ENCODE results near the gene COL4A1.

The COL4A1 gene

DNA sequence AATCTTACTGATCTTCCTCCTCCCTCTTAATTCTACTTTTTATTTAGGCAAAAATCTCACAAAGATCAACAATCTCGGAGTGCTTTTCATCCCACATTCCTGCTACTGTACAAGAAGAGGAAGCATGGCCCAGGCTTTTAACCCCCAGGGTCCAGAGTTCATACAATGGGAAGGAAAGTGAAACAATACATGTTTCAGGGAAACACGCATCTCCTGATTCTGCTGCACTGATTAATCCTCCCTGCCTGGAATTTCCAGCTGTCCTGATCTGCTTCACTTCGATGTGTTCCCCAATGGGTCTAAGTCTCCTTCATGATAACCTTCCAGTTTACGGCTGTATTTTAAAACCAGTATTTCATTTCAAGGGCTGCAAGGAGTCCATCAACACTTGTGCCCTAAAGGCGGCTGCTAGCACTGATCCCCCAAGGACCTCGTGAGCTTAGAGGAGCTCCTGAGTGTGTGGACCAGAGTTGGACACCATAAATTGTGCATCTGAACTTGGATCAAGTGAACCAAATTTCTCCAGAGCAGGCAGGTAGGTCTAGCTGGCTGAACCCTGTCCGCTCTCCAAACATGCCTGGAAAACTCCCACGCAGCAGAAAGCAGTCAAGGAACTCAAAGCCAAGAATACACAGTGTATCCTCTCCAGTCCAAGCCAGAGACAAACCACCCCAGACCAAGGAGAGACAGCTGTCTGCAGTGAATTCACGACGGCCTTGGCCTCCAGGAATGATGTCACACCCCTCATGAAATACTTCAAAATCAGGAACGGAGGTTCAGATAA, 44.3 kb downstream of the COL4A1 start:
- no peak for DNase-seq (ENCODE audit: low read depth in 2 of 3, low spot score in 1 of 3)

GRCh38 chr13:110262082-110262436, 44.9 kb downstream of the COL4A1 start:
- DNase-seq (ENCODE audit: low read depth in 2 of 3, low spot score in 1 of 3) = no peak

GRCh38 chr13:110261166-110262081, 45.5 kb downstream of the COL4A1 start:
- DNase-seq (ENCODE audit: low read depth in 2 of 3, low spot score in 1 of 3) = no peak

GRCh38 chr13:110259651-110260050, 47.3 kb downstream of the COL4A1 start:
- DNase-seq (ENCODE audit: low read depth in 2 of 3, low spot score in 1 of 3) = no peak

- DNase-seq (ENCODE audit: low read depth in 2 of 3, low spot score in 1 of 3) = no peak
These were observed 47.9 kb downstream of the COL4A1 start for GRCh38 chr13:110258876-110259631.

- no peak for DNase-seq (ENCODE audit: low read depth in 2 of 3, low spot score in 1 of 3)
These were observed 49.5 kb downstream of the COL4A1 start for GRCh38 chr13:110257408-110257807.

- DNase-seq (ENCODE audit: low read depth in 2 of 3, low spot score in 1 of 3) = no peak
These were observed 50.6 kb downstream of the COL4A1 start for GRCh38 chr13:110256126-110256905.

GRCh38 chr13:110254751-110255553, 52.0 kb downstream of the COL4A1 start:
- no peak for DNase-seq (ENCODE audit: low read depth in 2 of 3, low spot score in 1 of 3)

- DNase-seq (ENCODE audit: low read depth in 2 of 3, low spot score in 1 of 3) = no peak
These were observed 52.7 kb downstream of the COL4A1 start for GRCh38 chr13:110254151-110254679.

DNA sequence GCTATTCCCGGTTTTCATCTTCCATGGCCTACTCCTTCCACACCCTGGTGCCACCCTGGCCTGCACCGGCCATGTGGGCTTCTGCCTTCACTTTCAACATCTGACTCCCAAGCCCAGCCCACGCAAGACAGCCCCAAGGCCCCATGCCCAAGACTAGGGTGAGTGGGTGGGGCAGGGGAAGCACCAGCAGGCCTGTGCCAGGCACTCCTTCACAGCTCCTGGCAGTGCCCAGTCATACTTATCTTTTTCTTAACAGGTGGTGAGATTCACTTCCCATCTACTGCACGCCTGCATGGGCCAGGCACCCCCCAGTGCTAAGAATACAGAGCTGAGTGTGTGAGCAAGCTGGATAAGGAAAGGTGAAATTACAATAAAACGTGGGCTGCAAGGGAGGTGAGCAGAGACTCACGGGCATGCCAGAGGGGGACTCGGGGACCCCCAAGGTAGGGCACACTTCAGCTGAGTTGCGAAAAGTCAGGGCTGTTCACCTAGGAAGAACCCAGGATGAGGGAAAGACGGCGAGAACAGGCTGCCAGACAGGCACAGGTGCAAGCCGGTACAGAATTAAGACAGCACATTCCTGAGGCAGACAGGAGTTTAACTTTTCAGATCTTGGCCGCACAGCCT, 55.7 kb downstream of the COL4A1 start:
- no peak for DNase-seq (ENCODE audit: low read depth in 2 of 3, low spot score in 1 of 3)

DNA sequence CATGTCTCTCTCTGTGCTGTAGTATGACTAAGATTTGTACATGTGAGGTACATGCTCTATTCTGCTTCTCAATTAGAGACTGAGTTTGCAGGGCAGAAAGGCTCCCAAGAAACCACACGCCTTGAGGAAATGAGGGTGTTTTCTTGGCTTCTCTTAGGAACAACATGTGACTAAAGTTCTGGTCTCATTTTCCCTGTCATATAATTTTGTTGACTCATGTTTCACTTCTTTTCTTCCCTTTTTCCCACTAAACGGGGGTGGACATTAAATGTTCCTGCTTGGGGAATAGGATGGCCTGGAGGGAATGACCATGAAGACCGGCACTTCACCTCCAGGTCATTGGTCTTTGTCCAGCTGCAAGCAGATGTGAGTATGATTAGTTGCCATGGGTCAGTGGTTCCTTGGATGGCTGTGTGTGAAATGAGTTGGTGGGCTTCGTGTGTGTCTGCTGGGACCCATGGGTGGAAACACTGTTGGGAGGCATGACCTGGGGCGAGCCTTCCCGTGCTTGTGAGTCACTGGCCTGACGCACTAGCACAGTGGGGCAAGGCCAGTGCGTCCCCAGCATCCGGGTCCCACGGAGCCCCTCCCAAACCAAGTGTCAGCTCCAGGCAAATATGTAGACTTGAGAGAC, 56.6 kb downstream of the COL4A1 start:
- DNase-seq (ENCODE audit: low read depth in 2 of 3, low spot score in 1 of 3) = no peak

DNA sequence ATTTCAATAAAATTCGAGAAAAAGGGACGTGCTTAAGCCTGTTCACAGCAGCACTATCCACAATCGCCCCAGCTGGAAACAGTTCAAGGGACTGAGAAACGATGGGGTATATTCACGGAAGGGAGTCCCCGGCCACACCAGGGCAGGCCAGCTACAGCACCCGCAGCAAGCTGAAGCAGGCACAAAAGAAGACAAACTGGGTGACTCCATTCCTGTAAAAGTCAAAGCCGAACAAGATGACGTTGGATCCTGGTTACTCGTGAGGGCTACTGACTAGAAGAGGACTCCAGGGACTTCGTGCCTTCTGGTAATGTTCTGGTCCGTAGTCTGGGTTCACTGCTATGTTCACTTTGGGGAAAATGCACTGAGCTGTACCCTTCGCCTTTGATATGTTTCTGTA, 57.6 kb downstream of the COL4A1 start:
- no peak for DNase-seq (ENCODE audit: low read depth in 2 of 3, low spot score in 1 of 3)

DNA sequence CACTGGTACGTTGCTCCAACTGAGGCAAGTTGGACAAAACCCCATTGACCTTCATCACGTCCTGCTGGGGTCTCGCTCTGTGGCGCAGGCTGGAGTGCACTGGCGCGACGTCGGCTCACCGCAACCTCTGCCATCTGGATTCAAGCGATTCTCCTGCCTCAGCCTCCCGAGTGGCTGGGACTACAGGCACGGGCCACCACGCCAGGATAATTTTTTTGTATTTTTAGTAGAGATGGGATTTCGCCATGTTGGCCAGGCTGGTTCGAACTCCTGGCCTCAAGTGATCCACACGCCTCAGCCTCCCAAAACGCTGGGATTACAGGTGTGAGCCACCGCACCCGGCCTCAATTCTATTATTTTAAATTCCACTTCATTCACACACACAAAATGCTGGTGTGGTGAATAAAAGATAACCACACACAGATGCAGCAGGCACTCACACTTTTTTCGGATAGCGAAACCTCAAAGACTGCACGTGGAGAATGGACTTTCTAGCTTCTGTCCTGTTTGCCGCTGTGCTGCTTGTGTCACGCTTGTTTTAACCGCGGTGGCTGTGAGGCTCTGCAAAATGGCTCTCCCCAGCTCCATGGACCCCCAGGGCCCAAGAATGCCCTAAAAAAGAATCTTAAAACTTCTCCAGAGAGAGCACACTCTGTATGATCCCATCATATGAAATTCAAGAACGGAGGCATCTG, 58.4 kb downstream of the COL4A1 start:
- DNase-seq (ENCODE audit: low read depth in 2 of 3, low spot score in 1 of 3) = no peak

DNA sequence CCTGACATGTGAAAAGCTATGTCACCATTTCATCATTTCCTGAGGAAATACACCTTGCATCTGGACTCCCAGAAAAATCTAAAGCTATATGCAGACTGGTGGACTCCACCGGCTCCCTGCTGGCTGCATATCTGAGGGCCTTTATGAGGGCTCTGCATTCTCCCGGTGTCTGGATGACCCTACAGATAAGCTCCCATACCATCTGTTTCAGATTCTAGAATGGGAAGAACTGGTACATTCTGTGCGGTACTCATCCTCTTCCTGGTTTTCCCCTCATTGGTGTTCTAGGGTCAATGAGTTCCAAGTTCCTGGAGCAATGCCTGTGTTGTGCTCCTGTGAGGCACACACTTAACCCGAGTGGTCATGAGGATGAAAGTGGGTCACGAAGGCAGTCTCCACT, 60.4 kb downstream of the COL4A1 start:
- DNase-seq (ENCODE audit: low read depth in 2 of 3, low spot score in 1 of 3) = no peak

- DNase-seq (ENCODE audit: low read depth in 2 of 3, low spot score in 1 of 3) = no peak
These were observed 61.5 kb downstream of the COL4A1 start for GRCh38 chr13:110245416-110245899.

GRCh38 chr13:110244976-110245375, 62.0 kb downstream of the COL4A1 start:
- DNase-seq (ENCODE audit: low read depth in 2 of 3, low spot score in 1 of 3) = no peak

DNA sequence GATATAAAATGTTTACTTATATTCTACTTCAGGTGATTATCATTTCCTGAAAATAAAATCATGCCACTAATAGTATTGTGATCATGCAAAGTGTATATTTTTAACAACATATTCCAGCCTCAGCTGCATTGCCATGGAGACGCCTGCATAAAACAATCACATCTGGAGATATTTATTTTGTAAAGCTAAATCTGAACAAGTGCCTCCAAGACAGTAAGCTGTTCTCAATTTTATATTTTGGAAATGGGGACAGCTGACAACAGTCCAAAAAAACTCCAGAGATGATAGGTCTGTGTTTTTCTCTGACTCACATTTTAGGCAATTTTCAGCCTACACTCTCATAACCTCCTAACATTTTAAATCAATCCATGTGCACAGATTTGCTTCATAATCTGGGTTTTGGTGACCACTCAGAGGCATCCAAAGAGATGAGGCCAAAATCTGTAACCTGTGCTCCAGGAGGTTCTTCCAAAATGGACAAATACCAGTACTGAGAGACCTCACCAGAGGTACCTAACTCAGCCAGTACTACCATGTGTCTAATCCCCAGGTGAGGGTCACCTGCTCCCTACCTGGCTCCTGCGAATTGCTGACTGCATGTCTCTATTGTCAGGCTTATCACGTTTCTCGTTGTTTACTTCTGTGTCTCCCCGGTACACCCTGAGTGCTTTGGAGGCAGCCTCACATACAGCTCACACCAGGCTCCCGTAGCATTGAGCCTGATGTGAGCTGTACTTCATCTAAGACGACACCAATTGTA, 62.7 kb downstream of the COL4A1 start:
- DNase-seq (ENCODE audit: low read depth in 2 of 3, low spot score in 1 of 3) = no peak
